IPS DF 19.7 (cell line): Measurements from ENCODE around the gene INTS6.

ENCODE experiments used
- DNase-seq: peaks from one replicate; pipeline ENCODE4 v3.0.0-alpha.2; 2013; ENCODE audit warnings: low read depth, low spot score

INTS6 gene

GRCh38 chr13:51456510-51456909 is 3.7 kb upstream of the INTS6 start:
- no peak for DNase-seq

GRCh38 chr13:51455532-51455931 is 2.7 kb upstream of the INTS6 start:
- no peak for DNase-seq

GRCh38 chr13:51453959-51454703 is 1.3 kb upstream of the INTS6 start:
- DNase-seq: no peak

- DNase-seq: no peak
Measured at GRCh38 chr13:51453207-51453958, 547 bp upstream of the INTS6 start.

GRCh38 chr13:51451467-51452360 is 1.1 kb downstream of the INTS6 start:
- DNase-seq: no peak

GRCh38 chr13:51451134-51451466 is 1.7 kb downstream of the INTS6 start:
- no peak for DNase-seq

- no peak for DNase-seq
Measured at GRCh38 chr13:51449018-51449417, 3.8 kb downstream of the INTS6 start.

- DNase-seq: no peak
Measured at GRCh38 chr13:51444922-51445321, 7.9 kb downstream of the INTS6 start.

- no peak for DNase-seq
Measured at GRCh38 chr13:51440381-51440780, 12.5 kb downstream of the INTS6 start.

- DNase-seq: no peak
Measured at GRCh38 chr13:51437550-51438127, 15.2 kb downstream of the INTS6 start.

- DNase-seq: no peak
Measured at GRCh38 chr13:51435002-51435578, 17.7 kb downstream of the INTS6 start.

- DNase-seq: no peak
Measured at GRCh38 chr13:51432576-51432975, 20.3 kb downstream of the INTS6 start.

GRCh38 chr13:51426982-51427381 is 25.9 kb downstream of the INTS6 start:
- no peak for DNase-seq

GRCh38 chr13:51425410-51426042 is 27.3 kb downstream of the INTS6 start:
- DNase-seq: no peak

GRCh38 chr13:51423766-51424165 is 29.1 kb downstream of the INTS6 start:
- no peak for DNase-seq

- no peak for DNase-seq
Measured at GRCh38 chr13:51422484-51422883, 30.4 kb downstream of the INTS6 start.

- DNase-seq: no peak
Measured at GRCh38 chr13:51420681-51421490, 31.9 kb downstream of the INTS6 start.

GRCh38 chr13:51419001-51419636 is 33.7 kb downstream of the INTS6 start:
- no peak for DNase-seq

- DNase-seq: no peak
Measured at GRCh38 chr13:51417716-51418115, 35.1 kb downstream of the INTS6 start.

- no peak for DNase-seq
Measured at GRCh38 chr13:51416107-51416506, 36.7 kb downstream of the INTS6 start.
